ENCODE results near the gene ZNF865. TPM values are rescaled to one million over a fixed set of nuclear protein-coding genes. Genes with fewer than 3 reads are reported as not detected.
"Not testable (repeated sequence)": the region's sequence is repeated elsewhere in the genome, so short reads cannot be mapped to it uniquely, and the experiment has no call there.

The ZNF865 gene
- 11.1 TPM for polyA plus RNA-seq (2013, experiment 1 of 4)
- polyA plus RNA-seq (2013, experiment 2 of 4) = 12.0 TPM
- polyA plus RNA-seq (2013, experiment 3 of 4) = 13.7 TPM
- 14.1 TPM for polyA plus RNA-seq (2013, experiment 4 of 4)

DNA sequence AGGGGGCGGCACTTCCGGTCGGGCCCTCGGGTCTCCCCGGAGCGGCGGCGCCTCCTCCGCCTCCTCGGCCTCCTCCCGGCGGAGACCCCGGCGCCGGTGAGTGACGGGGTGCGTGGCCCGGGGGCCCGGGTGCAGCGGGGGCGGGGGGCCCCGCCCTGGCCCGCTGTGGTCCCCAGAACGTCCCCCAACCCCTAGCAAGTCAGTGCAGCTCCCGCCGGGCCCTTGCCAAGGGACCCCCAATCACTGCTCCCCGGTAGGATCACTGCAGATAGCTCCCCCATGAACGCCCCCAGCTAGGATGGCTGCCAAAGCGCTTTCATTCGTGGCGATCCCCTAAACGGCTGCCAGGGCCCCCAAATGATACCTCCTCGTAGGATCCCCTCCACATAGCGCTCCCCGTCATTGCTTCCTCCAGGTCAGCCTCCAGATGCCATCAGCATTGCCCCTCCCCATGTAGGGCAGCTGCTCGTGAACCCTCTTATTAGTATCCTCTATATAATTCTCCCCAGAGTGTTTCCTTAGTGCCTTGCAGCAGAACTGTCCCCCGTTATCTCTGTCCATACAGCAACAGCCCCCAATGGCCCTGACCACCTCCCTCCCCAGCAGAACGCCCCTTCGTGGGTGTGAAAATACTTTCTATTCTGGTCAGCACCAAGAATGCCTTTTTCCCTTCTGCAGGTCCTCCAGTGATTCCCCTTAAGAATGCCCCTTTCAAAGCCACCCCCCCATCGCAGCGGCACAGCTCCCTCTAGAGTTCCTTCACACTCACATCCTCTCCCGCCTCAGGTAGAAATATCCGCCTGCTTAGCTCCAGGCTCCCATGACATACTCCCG lies at the start of gene ZNF865:
TSS of gene ZNF865 (plus strand) at position 11 of the 834 bp plus-strand sequence. CDS start 7,972 bp downstream, outside the sequence.
- Histone ChIP-seq H3K4me3 (ENCODE audit: insufficient read depth, low read depth, low read length) (peak within 1 kb of the TSS; percentile 87), H3K27ac (ENCODE audit: insufficient read depth, low read depth, low read length, poor library complexity, severe bottlenecking) (peak within 1 kb of the TSS; percentile 97), H3K27me3 (ENCODE audit: control insufficient read depth, insufficient read depth, low read length, poor library complexity, severe bottlenecking) (no peaks in the 10 kb centered on the region), H3K4me1 (ENCODE audit: control insufficient read depth, insufficient read depth, low read length) (peaks cover 8% of the 10 kb centered on the region), H3K36me3 (ENCODE audit: control insufficient read depth, insufficient read depth, low read length) (peaks cover 6% of the 10 kb centered on the region), H3K9me3 (ENCODE audit: control insufficient read depth, low read length) (no peaks in the 10 kb centered on the region)
- 1% methylated on average over 44 of the region's 44 CpGs for WGBS, 2 experiments

DNA sequence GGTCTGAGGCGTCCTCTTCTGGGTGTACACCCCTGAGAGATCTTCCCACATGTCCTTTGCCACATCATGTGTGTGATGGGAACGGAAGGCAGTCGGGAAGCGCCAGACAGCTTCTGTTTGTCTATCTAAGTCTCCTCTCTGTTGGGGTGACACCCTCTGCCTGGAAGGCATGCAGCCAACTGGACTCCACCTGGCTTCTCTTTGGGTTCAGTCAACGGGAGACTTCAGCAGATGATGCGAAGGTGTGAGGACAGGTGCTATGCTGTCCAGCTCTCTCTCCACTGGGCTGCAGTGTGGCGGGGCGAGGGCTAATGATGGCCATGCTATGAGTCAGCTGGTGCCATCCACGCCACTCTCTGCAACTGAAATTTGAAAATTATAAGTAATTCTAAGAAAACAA lies 45.8 kb upstream of the ZNF865 start:
- Histone ChIP-seq H3K4me1 (ENCODE audit: control insufficient read depth, insufficient read depth, low read length) (peaks cover 6% of the 10 kb centered on the region), H3K27ac (ENCODE audit: insufficient read depth, low read depth, low read length, poor library complexity, severe bottlenecking) (no peak overlapping the region), H3K9me3 (ENCODE audit: control insufficient read depth, low read length) (no peaks in the 10 kb centered on the region), H3K27me3 (ENCODE audit: control insufficient read depth, insufficient read depth, low read length, poor library complexity, severe bottlenecking) (no peaks in the 10 kb centered on the region), H3K4me3 (ENCODE audit: insufficient read depth, low read depth, low read length) (no peak overlapping the region), H3K36me3 (ENCODE audit: control insufficient read depth, insufficient read depth, low read length) (no peaks in the 10 kb centered on the region)
- WGBS, 2 experiments = 90% methylated on average over 8 to 9 of the region's 9 CpGs

DNA sequence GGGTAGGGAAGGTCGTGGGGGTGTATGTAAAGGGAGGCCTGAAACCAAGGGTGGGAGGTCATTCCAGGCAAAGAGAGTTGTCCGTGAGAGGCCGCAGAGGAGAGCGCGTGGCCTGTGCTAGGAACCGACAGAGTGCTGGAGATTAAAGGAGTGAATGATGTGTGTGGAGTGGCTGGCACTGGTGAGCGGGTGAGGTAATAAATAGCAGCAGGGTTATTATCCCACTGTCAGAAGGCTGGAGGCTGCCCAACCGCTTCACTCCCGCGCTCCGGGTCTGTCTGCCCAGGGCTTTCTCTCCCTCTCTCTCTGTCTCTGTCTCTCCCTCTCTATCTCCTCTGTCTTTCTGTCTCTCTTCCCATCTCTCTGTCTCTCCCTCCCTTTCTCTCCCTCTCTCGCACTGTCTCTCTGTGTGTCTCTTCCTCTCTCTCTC lies 42.2 kb upstream of the ZNF865 start:
- H3K27me3 ChIP-seq (ENCODE audit: control insufficient read depth, insufficient read depth, low read length, poor library complexity, severe bottlenecking) = no peaks in the 10 kb centered on the region
- no peak overlapping the region for H3K4me3 ChIP-seq (ENCODE audit: insufficient read depth, low read depth, low read length)
- 78 to 80% methylated on average over 12 of the region's 12 CpGs for WGBS, 2 experiments
- H3K4me1 ChIP-seq (ENCODE audit: control insufficient read depth, insufficient read depth, low read length) = no peaks in the 10 kb centered on the region
- no peaks in the 10 kb centered on the region for H3K36me3 ChIP-seq (ENCODE audit: control insufficient read depth, insufficient read depth, low read length)
- H3K27ac ChIP-seq (ENCODE audit: insufficient read depth, low read depth, low read length, poor library complexity, severe bottlenecking) = no peak overlapping the region
- H3K9me3 ChIP-seq (ENCODE audit: control insufficient read depth, low read length) = no peaks in the 10 kb centered on the region

DNA sequence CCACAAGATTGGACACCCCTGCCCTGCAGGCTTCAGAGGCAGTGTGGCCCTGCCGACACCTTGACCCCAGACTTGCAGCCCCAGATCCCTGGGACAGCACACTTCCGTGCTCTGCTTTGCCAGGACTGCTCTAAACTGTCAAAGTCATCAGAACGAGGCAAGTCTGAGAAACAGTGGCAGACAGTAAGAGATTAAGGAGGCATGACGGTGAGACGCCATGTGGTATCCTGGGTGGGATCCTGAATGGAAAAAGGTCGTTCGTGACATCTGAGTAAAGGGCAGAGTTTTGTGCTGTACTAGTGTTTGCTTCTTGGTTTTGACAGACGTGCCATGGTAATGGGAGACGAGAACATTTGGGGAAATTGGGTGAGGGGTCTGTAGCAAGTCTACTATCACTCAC lies 38.6 kb upstream of the ZNF865 start:
- Histone ChIP-seq H3K4me1 (ENCODE audit: control insufficient read depth, insufficient read depth, low read length) (no peaks in the 10 kb centered on the region), H3K36me3 (ENCODE audit: control insufficient read depth, insufficient read depth, low read length) (no peaks in the 10 kb centered on the region), H3K27me3 (ENCODE audit: control insufficient read depth, insufficient read depth, low read length, poor library complexity, severe bottlenecking) (no peaks in the 10 kb centered on the region), H3K9me3 (ENCODE audit: control insufficient read depth, low read length) (no peaks in the 10 kb centered on the region), H3K27ac (ENCODE audit: insufficient read depth, low read depth, low read length, poor library complexity, severe bottlenecking) (no peak overlapping the region), H3K4me3 (ENCODE audit: insufficient read depth, low read depth, low read length) (no peak overlapping the region)
- WGBS, 2 experiments = 71 to 72% methylated on average over 9 of the region's 9 CpGs

DNA sequence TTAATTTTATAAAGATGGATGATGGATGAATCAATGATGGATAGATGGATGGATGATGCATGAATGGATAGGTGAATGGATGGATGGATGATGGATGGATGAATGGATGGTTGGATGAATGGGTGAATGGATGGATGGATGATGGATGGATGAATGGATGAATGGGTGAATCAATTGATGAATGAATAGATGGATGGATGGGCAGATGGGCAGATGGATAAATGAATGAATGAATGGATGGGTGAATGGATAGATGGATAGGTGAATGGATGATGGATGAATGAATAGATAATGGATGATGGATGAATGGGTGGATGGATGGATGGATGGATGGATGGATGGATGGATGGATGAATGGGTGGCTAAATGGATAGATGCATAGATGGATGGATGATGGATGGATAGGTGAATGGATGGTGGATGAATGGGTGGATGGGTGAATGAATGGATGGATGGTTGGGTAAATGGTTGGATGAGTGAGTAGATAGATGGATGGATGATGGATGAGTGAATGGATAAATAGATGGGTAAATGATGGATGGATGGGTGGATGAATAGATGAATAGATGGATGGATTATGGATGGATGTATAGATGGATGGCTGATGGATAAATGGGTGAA lies 37.6 kb upstream of the ZNF865 start:
- no peak overlapping the region for H3K27ac ChIP-seq (ENCODE audit: insufficient read depth, low read depth, low read length, poor library complexity, severe bottlenecking)
- no peaks in the 10 kb centered on the region for H3K9me3 ChIP-seq (ENCODE audit: control insufficient read depth, low read length)
- no peaks in the 10 kb centered on the region for H3K27me3 ChIP-seq (ENCODE audit: control insufficient read depth, insufficient read depth, low read length, poor library complexity, severe bottlenecking)
- H3K36me3 ChIP-seq (ENCODE audit: control insufficient read depth, insufficient read depth, low read length) = no peaks in the 10 kb centered on the region
- H3K4me1 ChIP-seq (ENCODE audit: control insufficient read depth, insufficient read depth, low read length) = no peaks in the 10 kb centered on the region
- no peak overlapping the region for H3K4me3 ChIP-seq (ENCODE audit: insufficient read depth, low read depth, low read length)

DNA sequence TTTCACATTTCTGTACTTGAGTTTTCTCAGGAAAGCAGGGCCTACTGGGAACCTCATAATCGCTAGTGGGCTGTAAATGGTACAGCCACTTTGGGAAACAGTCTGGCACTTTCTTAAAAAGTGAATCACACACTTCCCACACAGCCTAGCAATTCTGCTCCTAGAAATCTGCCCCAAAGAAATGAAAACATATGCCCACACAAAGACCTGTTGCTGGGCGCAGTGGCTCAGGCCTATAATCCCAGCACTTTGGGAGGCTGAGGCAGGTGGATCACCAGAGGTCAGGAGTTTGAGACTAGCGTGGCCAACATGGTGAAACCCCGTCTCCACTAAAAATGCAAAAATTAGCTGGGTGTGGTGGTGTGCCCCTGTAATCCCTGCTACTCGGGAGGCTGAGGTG lies 36.0 kb upstream of the ZNF865 start:
- H3K9me3 ChIP-seq (ENCODE audit: control insufficient read depth, low read length); H3K36me3 ChIP-seq (ENCODE audit: control insufficient read depth, insufficient read depth, low read length); H3K27me3 ChIP-seq (ENCODE audit: control insufficient read depth, insufficient read depth, low read length, poor library complexity, severe bottlenecking); H3K27ac ChIP-seq (ENCODE audit: insufficient read depth, low read depth, low read length, poor library complexity, severe bottlenecking); H3K4me3 ChIP-seq (ENCODE audit: insufficient read depth, low read depth, low read length); H3K4me1 ChIP-seq (ENCODE audit: control insufficient read depth, insufficient read depth, low read length): not testable (repeated sequence)
- WGBS, 2 experiments = 92 to 94% methylated on average over 5 of the region's 5 CpGs

DNA sequence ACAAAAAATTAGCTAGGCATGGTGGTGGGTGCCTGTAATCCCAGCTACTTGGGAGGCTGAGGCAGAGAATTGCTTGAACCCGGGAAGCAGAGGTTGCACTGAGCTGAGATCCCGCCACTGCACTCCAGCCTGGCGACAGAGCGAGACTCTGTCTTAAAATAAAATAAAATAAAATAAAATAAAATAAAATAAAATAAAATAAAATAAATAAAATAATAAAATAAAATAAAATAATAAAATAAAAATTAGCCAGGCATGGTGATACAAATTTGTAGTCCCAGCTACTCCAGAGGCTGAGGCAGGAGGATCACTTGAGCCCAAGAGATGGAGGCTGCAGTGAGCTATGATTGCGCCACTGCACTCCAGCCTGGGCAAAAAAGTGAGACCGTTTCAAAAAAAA lies 31.5 kb upstream of the ZNF865 start:
- H3K27me3 ChIP-seq (ENCODE audit: control insufficient read depth, insufficient read depth, low read length, poor library complexity, severe bottlenecking); H3K4me3 ChIP-seq (ENCODE audit: insufficient read depth, low read depth, low read length); H3K4me1 ChIP-seq (ENCODE audit: control insufficient read depth, insufficient read depth, low read length); H3K27ac ChIP-seq (ENCODE audit: insufficient read depth, low read depth, low read length, poor library complexity, severe bottlenecking); H3K9me3 ChIP-seq (ENCODE audit: control insufficient read depth, low read length): not testable (repeated sequence)
- WGBS, 2 experiments = 96 to 97% methylated on average over 4 of the region's 6 CpGs
- H3K36me3 ChIP-seq (ENCODE audit: control insufficient read depth, insufficient read depth, low read length) = peaks cover 12% of the 10 kb centered on the region

DNA sequence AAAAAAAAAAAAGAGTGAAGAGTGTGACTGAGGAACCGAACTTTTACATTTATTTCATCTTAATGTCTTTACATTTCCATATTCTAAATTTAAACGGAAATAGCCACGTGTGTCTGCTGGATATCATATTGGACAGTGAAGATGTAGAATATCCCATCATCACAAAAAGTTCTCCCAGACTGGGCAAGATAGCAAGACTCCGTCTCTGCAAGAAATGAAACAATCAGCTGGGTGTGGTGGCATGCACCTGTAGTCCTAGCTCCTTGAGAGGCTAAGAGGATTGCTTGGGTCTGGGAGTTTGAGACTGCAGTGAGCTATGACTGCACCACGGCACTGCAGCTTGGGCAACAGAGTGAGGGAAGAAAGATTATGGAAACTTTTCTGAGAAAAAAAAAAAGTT lies 28.7 kb upstream of the ZNF865 start:
- H3K9me3 ChIP-seq (ENCODE audit: control insufficient read depth, low read length) = no peaks in the 10 kb centered on the region
- H3K4me1 ChIP-seq (ENCODE audit: control insufficient read depth, insufficient read depth, low read length) = no peaks in the 10 kb centered on the region
- H3K27ac ChIP-seq (ENCODE audit: insufficient read depth, low read depth, low read length, poor library complexity, severe bottlenecking) = no peak overlapping the region
- peaks cover 12% of the 10 kb centered on the region for H3K36me3 ChIP-seq (ENCODE audit: control insufficient read depth, insufficient read depth, low read length)
- no peaks in the 10 kb centered on the region for H3K27me3 ChIP-seq (ENCODE audit: control insufficient read depth, insufficient read depth, low read length, poor library complexity, severe bottlenecking)
- WGBS, 2 experiments = 90 to 97% methylated on average over 4 to 5 of the region's 5 CpGs
- H3K4me3 ChIP-seq (ENCODE audit: insufficient read depth, low read depth, low read length) = no peak overlapping the region

DNA sequence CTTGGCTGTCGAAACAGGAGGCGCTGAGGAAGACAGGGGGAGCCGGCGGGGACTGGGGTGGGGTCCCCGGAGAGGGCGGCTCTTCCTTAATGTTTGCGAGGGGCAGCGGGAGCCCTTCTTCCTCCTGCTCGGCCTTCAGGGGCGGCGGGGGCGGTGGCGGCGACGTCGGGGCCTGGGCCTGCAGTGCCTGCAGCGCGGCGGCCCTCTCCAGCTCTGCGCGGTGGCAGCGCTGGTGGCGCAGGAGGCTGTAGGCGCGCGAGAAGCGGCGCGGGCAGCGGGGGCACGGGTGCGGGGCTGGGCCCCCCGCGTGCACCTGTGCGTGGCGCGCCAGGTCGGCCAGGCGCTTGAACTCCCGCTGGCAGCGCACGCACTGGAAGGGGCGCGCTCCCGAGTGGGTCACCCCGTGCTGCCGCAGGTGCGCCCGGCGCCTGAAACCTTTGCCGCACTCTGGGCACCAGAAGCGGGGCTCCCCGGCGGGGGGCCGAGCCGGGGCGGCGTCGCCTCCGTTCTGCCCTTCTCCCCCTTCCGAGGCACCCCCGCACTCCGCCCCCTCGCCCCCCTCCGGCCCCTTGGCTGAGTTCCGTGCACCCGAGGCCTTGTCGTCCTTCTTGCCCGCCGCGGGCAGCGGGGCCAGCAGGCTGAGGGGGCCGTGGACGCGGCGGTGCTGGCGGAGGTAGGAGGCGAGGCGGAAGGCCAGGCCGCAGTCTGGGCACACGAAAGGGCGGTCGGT lies 27.3 kb upstream of the ZNF865 start:
- Histone ChIP-seq H3K4me3 (ENCODE audit: insufficient read depth, low read depth, low read length) (no peak overlapping the region), H3K36me3 (ENCODE audit: control insufficient read depth, insufficient read depth, low read length) (peaks cover 12% of the 10 kb centered on the region), H3K9me3 (ENCODE audit: control insufficient read depth, low read length) (no peaks in the 10 kb centered on the region), H3K27ac (ENCODE audit: insufficient read depth, low read depth, low read length, poor library complexity, severe bottlenecking) (no peak overlapping the region), H3K4me1 (ENCODE audit: control insufficient read depth, insufficient read depth, low read length) (no peaks in the 10 kb centered on the region), H3K27me3 (ENCODE audit: control insufficient read depth, insufficient read depth, low read length, poor library complexity, severe bottlenecking) (peaks cover 4% of the 10 kb centered on the region)
- WGBS, 2 experiments = 96 to 97% methylated on average over 83 of the region's 83 CpGs
